ENCODE measurements around the gene ENTHD1.

Gene ENTHD1

GRCh38 chr22:39773503-39773902 is 120.1 kb downstream of the ENTHD1 start:
- no peaks in the 10 kb centered on the region for H3K36me3 ChIP-seq (replicated peaks; ENCODE audit: low read depth, low read length)
- H3K4me2 ChIP-seq (ENCODE audit: low read length), result peak overlapping the region; percentile 45
- no peaks in the 10 kb centered on the region for H3K79me2 ChIP-seq (ENCODE audit: low read length)
- no peaks in the 10 kb centered on the region for H3K9me3 ChIP-seq (ENCODE audit: insufficient read depth, low read length)
- TF ChIP-seq CTCF (IDR thresholded peaks at IDR 0.05; ENCODE audit: low read depth, low read length) (no peak), EZH2phosphoT487 (IDR thresholded peaks at IDR 0.05; ENCODE audit: low read depth) (no peak)
- H3K4me3 ChIP-seq (ENCODE audit: low read length), result no peak overlapping the region
- H3K9ac ChIP-seq (ENCODE audit: low read length), result no peak overlapping the region
- H3K27me3 ChIP-seq (ENCODE audit: low read depth, low read length), result peaks cover 39% of the 10 kb centered on the region
- H4K20me1 ChIP-seq (ENCODE audit: insufficient read depth, low read length), result no peaks in the 10 kb centered on the region
- no peak overlapping the region for H2AFZ ChIP-seq (ENCODE audit: low read depth, low read length)
- peaks cover 11% of the 10 kb centered on the region for H3K4me1 ChIP-seq (ENCODE audit: low read length)
- no peak overlapping the region for H3K27ac ChIP-seq (ENCODE audit: low read length)

GRCh38 chr22:39771486-39771885 is 122.1 kb downstream of the ENTHD1 start:
- no peaks in the 10 kb centered on the region for H3K36me3 ChIP-seq (replicated peaks; ENCODE audit: low read depth, low read length)
- H3K4me3 ChIP-seq (ENCODE audit: low read length), result no peak overlapping the region
- peaks cover 11% of the 10 kb centered on the region for H3K4me1 ChIP-seq (ENCODE audit: low read length)

GRCh38 chr22:39765661-39766060 is 127.9 kb downstream of the ENTHD1 start:
- TF ChIP-seq CTCF (IDR thresholded peaks at IDR 0.05; ENCODE audit: low read depth, low read length), result no peak
- TF ChIP-seq EZH2phosphoT487 (IDR thresholded peaks at IDR 0.05; ENCODE audit: low read depth), result no peak

More at GRCh38 chr22:39771486-39771885, 122.1 kb downstream of the ENTHD1 start:
- Histone ChIP-seq H3K27me3 (ENCODE audit: low read depth, low read length) (peaks cover 47% of the 10 kb centered on the region), H2AFZ (ENCODE audit: low read depth, low read length) (no peak overlapping the region), H3K79me2 (ENCODE audit: low read length) (no peaks in the 10 kb centered on the region), H3K27ac (ENCODE audit: low read length) (no peak overlapping the region), H4K20me1 (ENCODE audit: insufficient read depth, low read length) (no peaks in the 10 kb centered on the region), H3K9ac (ENCODE audit: low read length) (no peak overlapping the region), H3K9me3 (ENCODE audit: insufficient read depth, low read length) (no peaks in the 10 kb centered on the region), H3K4me2 (ENCODE audit: low read length) (no peak overlapping the region)
- no peak for TF ChIP-seq EZH2phosphoT487 (IDR thresholded peaks at IDR 0.05; ENCODE audit: low read depth)
- TF ChIP-seq CTCF (IDR thresholded peaks at IDR 0.05; ENCODE audit: low read depth, low read length), result no peak

GRCh38 chr22:39765046-39765445 is 128.5 kb downstream of the ENTHD1 start:
- Histone ChIP-seq H3K4me1 (ENCODE audit: low read length) (no peaks in the 10 kb centered on the region), H3K27me3 (ENCODE audit: low read depth, low read length) (peaks cover 29% of the 10 kb centered on the region)

More at GRCh38 chr22:39765661-39766060, 127.9 kb downstream of the ENTHD1 start:
- no peaks in the 10 kb centered on the region for H3K4me1 ChIP-seq (ENCODE audit: low read length)
- H3K4me3 ChIP-seq (ENCODE audit: low read length), result no peak overlapping the region
- no peaks in the 10 kb centered on the region for H3K79me2 ChIP-seq (ENCODE audit: low read length)
- H3K4me2 ChIP-seq (ENCODE audit: low read length), result no peak overlapping the region
- H3K9me3 ChIP-seq (ENCODE audit: insufficient read depth, low read length), result no peaks in the 10 kb centered on the region
- peaks cover 31% of the 10 kb centered on the region for H3K27me3 ChIP-seq (ENCODE audit: low read depth, low read length)
- no peaks in the 10 kb centered on the region for H4K20me1 ChIP-seq (ENCODE audit: insufficient read depth, low read length)
- H3K27ac ChIP-seq (ENCODE audit: low read length), result no peak overlapping the region
- no peak overlapping the region for H3K9ac ChIP-seq (ENCODE audit: low read length)
- no peaks in the 10 kb centered on the region for H3K36me3 ChIP-seq (replicated peaks; ENCODE audit: low read depth, low read length)
- no peak overlapping the region for H2AFZ ChIP-seq (ENCODE audit: low read depth, low read length)

More at GRCh38 chr22:39765046-39765445, 128.5 kb downstream of the ENTHD1 start:
- Histone ChIP-seq H2AFZ (ENCODE audit: low read depth, low read length) (no peak overlapping the region), H3K9me3 (ENCODE audit: insufficient read depth, low read length) (no peaks in the 10 kb centered on the region), H3K79me2 (ENCODE audit: low read length) (no peaks in the 10 kb centered on the region), H3K36me3 (replicated peaks; ENCODE audit: low read depth, low read length) (no peaks in the 10 kb centered on the region), H3K27ac (ENCODE audit: low read length) (no peak overlapping the region), H3K4me2 (ENCODE audit: low read length) (no peak overlapping the region), H4K20me1 (ENCODE audit: insufficient read depth, low read length) (no peaks in the 10 kb centered on the region), H3K9ac (ENCODE audit: low read length) (no peak overlapping the region), H3K4me3 (ENCODE audit: low read length) (no peak overlapping the region)
- TF ChIP-seq EZH2phosphoT487 (IDR thresholded peaks at IDR 0.05; ENCODE audit: low read depth) (no peak), CTCF (IDR thresholded peaks at IDR 0.05; ENCODE audit: low read depth, low read length) (no peak)

Data from OCI-LY3 (cell line).